Stimulated activated CD4-positive, alpha-beta T cell treated with anti-CD3 and anti-CD28 coated beads, Interleukin-12 subunit alpha, Interleukin-12 subunit beta, amount 100 ng/mL, for 24 hours (primary cell): Measurements from ENCODE around the gene MYOZ3.

Source experiments
- DNase-seq, 2 experiments: peaks; one replicate each; pipeline ENCODE4 v3.0.0-alpha.2; 2020; ENCODE audit warnings: low read depth in 2 of 2

MYOZ3 gene

GRCh38 chr5:150626853-150627276, 34.2 kb upstream of the MYOZ3 start:
- DNase-seq: no peak

DNA sequence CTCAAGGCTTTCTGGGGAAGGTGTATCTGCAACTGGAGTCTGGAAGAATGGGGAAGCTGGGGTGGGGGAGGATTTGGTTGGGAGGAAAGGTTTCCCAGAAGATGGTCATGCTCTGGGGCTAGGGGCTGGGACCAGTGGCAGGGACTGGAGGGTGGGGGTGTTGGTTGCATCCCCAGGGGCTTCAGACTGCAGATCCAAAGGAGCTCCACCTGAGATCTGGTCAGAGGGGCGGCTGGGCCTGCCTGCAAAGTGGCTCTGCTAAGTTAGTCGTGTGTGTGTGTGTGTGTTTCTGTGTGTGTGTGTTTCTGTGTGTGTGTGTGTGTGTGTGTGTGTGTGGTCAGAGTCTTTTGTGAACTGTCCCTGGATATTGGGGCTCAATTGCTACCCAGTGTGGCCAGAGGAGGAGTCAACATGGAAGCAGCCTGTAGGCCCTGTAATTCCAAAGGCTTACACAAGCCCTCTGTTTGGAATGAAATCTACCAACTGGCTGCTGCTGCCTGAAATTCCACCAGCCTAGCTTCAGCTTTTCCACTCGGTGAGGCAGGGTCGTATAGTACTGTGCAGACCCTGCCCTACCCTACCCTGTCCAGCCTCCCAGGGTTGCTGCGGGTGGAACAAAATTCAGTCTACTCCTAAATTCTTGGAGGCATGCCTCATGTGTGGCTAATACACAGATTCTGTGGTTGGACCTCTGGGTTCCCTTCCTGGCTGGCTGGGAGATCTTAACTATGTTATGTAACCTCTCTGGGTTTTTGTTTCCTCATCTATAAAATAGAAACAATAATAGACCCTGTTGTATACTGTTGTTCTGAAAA, 33.1 kb upstream of the MYOZ3 start:
- DNase-seq: no peak

DNA sequence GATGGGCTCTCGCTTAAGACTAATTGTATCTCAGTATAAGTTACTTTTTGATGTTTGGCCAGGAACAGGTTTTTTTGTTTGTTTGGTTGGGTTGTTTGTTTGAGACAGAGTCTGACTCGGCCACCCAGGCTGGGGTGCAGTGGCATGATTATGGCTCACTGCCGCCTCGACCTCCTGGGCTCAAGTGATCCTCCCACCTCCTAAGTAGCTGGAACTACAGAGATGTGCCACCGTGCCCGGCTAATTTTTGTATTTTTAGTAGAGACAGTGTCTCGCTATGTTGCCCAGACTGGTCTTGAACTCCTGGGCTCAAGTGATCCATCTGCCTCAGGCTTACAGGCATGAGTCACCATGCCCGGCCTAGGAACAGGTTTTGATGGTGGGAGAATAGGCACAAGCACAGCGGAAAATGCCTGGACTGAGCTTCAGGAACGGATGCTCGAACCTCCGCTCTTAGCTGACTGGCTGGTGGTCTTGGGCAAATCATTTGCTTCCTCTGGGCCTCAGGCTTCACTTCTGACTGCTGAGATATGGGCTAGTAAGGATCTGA, 32.0 kb upstream of the MYOZ3 start:
- DNase-seq: no peak

- no peak for DNase-seq
Measured at GRCh38 chr5:150630016-150630415, 31.0 kb upstream of the MYOZ3 start.

DNA sequence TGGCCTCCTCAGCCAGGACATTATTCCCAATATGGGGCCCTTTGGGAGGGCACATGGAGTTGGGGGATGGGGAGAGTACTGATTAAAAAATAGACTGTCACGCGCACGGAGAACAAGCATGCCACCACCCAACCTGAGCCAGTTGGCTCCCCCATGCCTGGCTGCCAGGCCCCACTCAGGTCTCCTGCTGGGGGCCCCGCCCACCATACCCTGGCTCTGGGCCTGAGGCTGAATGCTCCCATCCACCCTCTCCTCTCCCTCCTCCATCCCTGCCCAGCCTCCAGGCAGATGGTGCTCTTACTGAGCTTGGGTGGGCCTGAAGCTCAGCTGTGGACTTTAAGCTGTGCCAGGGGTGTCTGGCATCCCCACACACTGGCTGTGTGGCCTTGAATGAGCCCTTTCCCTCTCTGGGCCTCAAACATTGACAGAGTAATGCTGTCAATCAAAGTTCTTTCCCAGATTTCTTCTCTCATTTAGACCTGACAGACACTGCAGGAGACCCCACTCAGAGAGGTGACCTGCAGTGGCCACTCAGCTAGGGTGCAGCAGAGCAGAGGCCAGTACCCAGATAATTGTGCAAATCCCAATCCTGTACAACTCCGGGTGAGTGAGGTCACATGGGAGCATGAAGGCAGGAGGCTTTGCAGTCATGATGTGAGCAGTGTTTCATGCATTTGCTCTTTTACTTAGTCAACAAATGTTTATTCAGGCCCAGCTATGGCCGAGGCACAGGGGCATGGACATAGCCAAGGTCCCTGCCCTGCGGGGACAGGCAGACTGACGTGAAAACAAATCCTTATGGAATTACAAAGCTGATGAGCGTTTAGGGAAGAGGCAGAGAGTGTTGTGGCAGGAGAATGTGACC, 30.4 kb upstream of the MYOZ3 start:
- DNase-seq: no peak

DNA sequence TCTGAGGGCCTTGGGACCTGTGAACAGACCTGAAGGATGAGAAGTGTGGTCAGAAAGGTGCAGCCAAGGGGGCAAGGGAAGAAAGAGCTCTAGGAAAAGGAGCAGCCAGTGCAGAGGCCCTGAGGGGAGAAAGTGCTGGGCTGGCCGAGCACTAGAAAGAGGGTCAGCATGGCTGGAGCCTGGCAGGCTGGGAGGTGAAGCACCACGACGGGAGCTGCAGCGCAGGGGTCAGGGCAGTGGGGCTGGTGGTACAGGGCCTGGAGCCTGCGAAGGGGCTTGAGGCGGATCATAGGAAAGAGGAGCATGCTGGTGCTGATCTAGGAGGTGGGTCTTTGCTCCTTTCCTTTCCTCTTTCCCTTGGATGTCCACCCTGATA, 29.7 kb upstream of the MYOZ3 start:
- DNase-seq: no peak

GRCh38 chr5:150632305-150633160, 28.5 kb upstream of the MYOZ3 start:
- no peak for DNase-seq

DNA sequence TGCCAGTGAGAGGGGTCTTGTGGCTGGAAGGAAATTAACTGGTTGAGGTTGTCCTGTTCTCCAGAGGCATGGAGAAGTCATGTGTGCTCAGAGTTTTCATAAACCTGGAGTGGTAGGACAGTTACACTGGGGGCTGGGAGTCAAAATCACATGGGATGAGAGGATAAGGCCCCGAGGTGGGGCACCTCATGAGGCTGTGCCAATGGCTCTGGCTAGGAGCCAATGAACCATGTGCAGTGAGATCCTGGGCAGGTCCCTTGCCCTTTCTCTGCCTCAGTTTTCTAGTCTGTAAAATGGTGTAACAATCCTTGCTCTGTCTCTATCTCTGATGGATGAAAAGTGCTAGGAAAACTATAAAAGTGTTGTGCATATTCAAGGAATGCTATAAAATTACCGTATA, 27.6 kb upstream of the MYOZ3 start:
- DNase-seq: no peak

DNA sequence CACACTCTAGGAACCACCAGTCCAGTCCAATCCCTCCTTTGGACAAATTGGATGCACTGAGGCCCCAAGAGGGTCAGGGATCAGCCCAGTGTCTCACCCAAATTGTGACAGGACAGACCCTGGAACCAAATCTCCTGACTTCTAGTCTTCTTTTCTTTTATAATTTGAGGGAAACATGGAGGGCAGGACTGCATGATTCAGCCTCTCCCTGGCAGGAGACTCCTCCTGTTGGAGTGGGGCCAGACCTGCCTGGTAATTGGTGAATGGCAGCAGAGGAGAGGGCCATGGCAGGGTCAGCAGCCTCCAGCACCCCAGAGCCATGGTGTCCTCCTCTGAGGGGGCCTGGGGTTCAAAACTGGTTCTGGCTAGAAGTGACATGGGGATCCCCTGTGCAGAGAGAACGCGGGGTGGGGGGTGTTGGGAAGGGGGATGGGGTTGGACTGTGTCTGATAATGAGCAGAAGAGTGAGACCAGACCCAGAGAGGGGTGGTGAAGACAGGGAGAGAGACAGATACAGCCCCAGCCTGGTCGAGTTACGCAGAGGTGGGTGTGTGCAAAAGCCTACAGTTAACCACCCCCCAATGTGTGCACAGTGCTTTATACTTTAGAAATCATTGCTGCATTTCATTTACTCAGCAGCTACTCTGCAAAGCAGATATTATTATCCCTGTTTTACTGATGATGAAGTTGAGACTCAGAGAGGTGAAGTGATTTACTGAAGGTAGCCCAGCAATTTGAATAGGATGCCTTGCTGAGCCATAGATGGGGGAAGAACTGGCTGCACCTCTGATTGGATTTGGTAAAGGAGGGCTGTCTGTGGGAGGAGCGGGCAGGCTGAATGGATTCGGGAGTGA, 24.4 kb upstream of the MYOZ3 start:
- DNase-seq: no peak

- DNase-seq: no peak
Measured at GRCh38 chr5:150637245-150638052, 23.6 kb upstream of the MYOZ3 start.

GRCh38 chr5:150638053-150638444, 23.0 kb upstream of the MYOZ3 start:
- no peak for DNase-seq

GRCh38 chr5:150638488-150639376, 22.3 kb upstream of the MYOZ3 start:
- no peak for DNase-seq

GRCh38 chr5:150639377-150639692, 21.7 kb upstream of the MYOZ3 start:
- DNase-seq: no peak

- DNase-seq: no peak
Measured at GRCh38 chr5:150639751-150640150, 21.3 kb upstream of the MYOZ3 start.

- no peak for DNase-seq
Measured at GRCh38 chr5:150640311-150641005, 20.6 kb upstream of the MYOZ3 start, which contains the start of gene SYNPO. Gene SYNPO, plus strand, starts transcription at chr5:150640660. Its CDS starts 7,616 bp downstream, at chr5:150648276.

GRCh38 chr5:150641006-150641570, 20.0 kb upstream of the MYOZ3 start:
- no peak for DNase-seq

DNA sequence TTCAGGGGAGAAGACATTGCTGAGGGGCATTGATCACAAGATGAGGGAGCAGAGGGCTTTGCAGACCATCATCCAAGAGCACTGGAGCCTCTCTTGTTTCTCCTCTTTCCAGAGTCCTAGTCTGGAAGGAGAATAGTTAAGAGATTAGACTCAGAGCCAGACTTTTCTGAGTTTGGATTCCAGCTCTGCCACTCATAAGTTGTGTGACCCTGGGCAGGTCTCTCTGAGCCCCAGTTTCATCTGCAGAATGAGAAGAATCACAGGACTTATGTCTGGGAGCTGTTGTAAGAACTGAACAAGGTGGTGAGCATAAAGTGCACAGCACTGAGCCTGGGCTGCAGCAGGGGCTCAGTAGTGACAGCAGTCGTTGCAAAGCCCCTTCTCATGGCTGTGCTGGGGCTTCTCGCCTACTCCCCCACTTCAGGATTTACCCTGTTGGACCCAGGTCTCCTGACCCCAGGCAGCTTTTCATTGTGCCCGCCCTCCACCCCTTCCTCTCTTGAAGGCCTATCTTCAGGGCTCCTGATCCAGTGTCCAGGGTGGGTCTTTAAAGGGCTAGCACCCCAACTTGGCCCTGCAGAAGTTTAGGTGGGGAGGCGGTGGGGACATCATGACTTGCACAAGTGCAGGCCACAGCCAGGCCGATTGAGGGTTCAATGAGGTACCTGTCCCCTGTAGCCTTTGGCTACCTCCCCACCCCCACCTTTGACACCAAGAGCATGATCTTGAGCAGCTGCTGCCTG, 19.1 kb upstream of the MYOZ3 start:
- no peak for DNase-seq
